T-helper 1 cell (primary cell): ENCODE results near the gene ETV4.

ENCODE experiments used
- DNase-seq, 5 donors: peaks; one replicate each; pipeline ENCODE4 v3.0.0-alpha.2; 2012 to 2020

ETV4 gene

DNA sequence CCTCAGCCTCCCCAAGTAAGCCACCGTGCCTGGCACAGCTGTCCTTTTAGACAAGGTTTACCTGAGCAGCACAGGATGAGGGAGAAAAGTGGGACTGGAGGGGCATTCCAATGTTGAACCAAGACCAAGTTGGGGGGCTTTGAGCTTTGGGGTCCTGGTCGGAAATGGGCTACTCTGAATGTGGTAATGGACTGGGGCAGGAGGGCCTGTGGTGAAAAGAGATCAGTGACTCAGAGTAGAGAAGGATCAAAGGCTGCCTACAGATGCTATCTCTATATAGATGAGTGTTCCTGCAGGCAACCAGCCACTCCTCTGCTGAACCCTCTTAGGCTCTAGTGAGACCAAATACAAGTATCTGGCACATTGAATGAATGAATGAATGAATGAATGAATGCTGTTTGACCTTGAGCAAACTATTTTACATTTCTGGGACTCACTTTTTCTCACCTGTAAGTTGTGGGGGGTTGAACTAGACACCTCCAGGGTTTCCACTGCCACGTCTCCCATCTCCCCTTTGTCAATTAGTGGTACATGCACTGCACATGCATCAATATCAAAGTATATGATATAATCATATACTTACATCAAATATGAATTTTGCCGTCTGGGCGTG, 26.3 kb upstream of the ETV4 start:
- no peak for DNase-seq

DNA sequence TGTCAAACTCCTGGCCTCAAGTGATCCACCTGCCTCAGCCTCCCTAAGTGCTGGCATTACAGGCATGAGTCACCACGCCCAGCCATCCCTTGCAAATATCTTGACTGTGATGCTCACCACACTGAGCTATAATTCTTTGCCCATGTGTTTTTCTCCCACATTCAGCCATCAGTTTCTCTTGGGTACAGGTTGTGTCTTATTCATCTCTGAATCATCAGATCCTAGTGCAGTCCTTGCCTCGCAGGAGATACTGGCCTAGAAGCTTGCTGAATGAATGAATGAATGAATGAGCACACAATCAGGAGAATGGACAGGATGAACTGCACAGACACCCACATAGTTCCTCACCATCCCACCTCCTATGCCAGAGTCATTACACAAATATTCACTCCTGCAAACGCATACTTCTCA, 24.4 kb upstream of the ETV4 start:
- no peak for DNase-seq

DNA sequence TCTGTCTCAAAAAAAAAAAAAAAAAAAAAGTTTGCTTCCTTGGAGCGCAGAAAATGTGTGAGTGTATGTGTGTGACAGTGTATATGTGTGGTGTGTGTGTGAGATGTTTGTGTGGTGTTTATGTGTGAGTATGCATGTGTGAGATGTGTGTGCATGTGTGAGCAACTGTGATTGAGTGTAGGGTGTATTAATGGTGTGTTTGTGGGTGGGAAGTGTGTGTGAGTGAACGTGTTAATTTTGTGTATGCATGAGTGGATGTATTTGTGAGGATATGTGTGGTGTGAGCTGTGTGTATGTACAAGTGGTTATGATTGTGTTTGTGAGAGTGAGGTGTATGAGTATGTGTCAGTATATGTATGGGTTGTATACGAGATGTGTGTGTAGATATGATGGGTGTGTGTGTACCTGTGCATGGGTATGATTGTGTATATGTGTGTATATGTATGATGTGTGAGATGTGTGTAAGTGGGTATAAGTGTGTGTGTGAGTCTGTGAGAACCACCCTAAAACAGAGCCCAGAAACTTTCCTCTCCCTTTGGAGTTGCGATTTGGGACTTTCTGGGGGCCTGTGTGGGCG, 22.5 kb upstream of the ETV4 start:
- no peak for DNase-seq

DNA sequence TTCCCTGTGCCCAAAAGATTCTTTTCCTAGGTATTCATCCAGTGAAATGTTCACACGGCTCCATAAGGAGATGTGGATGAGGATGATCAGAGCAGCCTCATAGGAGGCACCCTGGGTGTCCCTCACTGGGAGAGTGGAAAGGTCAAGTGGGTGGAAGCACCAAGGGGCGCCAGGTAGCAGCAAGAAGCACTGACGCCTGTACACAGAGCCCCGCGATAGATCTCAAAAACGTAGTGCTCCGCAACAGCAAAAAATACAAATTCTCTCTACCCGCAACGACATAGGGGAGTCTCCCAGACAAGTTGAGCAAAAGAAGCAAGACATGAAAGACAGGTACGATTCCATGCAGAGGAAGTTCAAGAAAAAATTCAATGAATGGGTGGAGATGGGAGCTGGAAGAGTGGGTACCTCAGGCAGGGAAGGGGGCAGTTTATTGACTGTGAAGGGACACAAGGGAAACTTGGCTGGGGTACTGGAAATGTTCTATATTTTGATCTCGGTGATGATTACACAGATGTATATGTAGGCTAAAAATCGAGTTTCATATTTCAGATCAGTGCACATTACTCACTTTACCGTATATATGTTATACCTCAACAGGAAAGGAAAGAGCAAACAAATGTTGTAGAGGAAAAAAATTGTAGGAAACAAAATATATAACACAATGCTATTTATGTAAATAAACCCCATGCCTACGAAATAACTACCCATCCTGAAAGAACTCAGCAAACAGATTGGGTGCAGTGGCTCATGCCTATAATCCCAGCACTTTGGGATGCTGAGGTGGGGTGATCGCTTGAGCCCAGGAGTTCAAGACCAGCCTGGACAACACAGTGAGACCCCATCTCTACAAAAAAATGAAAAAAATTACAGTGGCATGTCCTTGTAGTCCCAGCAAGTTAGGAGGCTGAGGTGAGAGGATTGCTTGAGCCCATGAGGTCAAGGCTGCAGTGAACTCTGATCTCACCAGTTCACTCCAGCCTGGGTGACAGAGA, 17.8 kb upstream of the ETV4 start:
- no peak for DNase-seq

DNA sequence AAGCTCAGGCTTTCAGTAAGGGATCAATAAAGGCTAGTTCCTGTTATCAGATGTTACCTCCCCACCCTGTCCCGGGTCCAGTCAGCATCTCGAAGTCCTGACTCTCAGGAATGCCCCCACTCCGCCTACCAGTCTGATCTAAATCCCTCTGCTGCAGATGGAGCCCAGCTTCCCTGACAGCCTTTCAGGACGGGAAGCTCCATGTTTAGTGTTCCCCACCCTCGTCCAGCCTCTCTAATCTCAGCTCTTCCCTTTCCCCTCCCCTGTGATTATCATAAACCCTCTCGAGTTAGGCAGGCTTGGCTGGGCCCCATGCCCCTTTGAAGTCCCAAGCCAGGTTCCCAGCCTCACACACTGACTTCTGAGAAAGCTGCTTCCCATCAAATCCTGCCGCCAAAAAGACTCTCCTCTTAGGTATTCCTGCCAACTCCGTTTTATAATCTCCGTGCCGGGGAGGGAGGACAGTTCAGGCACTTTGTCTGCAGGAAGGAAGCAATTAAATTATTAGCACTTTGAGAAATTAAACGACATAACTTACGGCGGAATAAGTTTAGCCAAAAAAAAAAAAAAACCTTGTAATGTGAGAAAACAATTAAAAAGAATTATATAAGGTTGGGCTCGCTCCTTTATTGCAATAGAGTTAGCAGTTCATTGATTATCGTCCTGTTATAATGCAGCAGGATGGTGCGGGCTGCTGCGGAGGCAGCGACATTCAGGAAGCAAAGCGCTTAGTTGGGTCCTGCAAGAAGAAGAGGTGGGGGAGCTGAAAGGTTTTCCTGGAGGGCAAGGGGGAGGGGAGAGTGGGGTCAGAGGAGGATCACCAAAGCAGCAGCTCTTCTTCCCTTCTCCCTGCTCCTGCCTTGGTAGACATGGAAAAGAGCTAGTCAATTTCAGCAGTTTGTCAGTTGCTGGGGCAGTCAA, 16.8 kb upstream of the ETV4 start:
- DNase-seq = no peak

DNA sequence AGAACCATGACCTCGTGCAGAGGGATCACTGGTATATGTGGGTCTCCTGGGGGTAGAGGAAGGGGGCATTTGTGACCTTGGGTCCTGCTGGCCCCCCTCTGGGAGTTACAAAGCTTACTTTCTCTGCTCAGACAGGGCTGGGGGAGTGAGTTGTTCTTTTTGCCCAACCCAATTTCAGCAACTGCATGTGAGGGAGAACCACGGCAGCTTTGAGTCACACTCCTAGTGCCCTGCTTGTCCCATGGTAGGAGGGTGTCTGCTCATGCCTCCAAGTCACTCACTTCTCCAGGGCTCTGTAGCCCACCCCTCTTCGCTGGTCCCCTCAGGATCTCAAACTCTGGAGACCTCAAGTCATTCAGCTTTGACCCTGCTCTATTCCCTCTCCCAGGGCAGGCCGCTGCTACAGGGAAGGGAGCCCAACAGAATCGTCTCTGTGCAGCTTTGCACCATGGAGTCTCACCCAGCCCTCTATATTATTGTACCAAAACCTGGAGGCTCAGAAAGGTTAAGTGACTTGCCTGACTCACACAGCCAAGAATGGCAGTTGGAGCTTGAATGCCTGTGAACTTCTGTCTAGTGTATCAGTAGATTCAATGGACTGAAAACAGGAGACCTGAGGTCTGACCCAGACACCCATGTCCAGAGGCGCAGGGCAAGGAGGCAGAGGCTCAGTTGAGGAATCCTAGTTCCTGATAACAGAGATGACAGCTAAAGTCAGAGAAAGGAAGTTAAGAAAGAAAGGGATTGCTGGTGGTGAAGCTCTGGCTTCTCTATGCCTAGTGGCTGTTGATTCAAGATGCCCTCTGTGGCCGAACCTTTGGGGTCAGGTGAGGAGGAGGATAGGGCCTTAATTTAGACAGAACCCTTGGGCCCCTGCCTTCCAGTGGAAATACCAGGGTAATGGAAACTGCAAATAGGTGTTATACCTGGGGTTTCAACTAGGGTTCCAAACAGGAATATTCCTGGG, 14.6 kb upstream of the ETV4 start:
- DNase-seq = no peak

DNA sequence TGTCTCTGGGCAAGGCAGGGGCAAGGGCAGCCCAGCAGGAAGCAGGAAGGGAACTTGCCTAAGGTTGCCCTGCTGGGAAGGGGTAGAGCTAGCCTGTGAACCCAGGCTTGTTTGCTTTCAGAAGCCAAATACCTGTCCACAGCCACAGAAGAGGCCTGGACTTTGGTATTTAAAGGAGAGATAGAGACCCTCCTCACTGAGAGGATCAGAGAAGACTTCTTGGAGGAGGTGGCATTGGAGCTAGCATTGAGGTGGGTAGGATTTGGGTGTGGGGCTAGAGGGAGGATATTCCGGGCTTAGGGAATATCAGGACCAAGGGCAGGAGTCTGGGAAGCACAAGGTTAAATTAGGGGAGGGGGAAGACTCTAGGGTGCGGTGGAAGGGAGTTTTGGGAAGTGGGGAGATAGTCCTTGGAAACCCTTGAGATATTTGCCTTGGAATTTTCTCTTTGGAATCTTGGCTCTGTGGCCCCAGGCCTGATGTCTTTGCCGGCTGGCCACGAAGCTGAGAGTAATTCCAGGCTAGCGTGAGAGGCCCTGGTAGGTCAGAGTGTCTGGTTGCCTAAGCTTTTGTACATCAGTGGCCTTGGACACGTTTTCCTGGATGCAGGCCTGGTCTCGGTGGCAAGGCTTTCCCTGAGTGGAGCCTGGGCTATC, 13.1 kb upstream of the ETV4 start:
- DNase-seq = no peak

DNA sequence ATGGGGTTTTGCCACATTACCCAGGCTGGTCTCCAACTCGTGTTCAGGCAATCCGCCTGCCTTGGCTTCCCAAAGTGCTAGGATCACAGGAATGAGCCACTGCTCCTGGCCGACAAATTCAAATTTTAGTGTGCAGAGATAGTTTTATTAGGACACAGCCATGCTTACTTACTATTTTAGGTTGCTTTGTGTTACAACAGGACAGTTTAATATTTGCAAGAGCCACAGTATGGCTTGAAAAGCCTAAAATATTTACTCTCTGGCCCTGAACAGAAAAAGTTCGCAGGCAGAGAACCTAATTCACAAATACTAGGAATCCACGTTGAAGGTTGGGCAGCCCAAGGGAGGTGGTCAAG, 12.6 kb upstream of the ETV4 start:
- no peak for DNase-seq

DNA sequence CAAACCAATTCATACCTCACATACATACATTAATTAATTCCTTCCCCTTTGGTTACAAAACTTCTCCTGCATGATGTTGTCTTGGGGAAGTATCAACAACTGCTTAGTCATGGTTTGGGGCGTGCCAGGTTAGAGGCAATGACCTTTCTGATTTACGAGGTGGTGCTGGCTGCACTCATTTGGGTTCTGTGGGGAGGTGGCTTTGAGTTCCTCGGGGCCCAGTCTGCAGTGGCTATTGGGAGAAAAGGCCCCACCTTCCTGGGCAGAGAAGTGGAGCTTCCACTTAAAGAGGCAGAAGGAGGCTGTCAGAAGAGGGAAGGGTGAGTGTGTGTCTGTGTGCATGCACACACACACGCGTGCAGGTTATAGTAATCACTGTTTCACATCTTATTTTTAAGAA, 10.2 kb upstream of the ETV4 start:
- DNase-seq = peak in 1 of 5 donors; percentile 13

DNA sequence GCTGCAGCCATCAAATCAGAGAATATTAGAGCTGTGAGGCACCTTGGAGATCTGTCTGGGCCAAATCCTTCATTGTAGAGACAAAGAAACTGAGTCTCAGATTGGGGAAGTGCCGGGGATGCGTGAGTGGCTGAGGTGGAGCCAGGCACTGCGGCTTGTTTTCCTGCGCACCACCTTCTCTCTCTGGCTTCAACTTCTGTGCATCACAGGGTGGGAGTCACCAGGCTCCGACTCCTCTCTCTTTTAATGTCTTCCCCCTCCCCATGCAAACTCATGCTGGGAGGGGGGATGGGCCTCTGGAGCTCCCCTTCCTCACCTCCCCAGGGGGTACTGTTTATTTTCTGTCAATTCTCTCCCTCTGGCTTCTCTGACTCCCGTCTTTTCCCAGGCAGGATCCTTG, 8.7 kb upstream of the ETV4 start:
- DNase-seq = no peak

DNA sequence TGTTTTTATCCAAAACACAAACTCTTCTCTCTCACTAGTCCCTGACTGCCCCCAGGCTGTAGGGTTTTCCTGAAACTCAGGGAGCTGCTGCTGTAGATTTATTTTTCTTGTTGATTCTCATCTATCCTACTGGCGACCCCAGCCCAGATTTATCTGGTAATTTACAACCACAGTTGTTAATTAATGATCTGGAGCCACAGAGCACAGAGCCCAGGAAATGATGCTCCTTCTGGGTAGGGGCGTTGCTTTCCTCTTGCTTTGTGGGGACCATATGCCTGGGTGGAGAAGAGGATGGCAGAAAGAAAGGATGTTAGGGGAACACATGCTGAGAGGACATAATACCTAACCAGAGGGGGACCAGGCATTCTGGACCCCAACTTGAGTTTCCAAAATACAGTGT, 7.4 kb upstream of the ETV4 start:
- DNase-seq = no peak

DNA sequence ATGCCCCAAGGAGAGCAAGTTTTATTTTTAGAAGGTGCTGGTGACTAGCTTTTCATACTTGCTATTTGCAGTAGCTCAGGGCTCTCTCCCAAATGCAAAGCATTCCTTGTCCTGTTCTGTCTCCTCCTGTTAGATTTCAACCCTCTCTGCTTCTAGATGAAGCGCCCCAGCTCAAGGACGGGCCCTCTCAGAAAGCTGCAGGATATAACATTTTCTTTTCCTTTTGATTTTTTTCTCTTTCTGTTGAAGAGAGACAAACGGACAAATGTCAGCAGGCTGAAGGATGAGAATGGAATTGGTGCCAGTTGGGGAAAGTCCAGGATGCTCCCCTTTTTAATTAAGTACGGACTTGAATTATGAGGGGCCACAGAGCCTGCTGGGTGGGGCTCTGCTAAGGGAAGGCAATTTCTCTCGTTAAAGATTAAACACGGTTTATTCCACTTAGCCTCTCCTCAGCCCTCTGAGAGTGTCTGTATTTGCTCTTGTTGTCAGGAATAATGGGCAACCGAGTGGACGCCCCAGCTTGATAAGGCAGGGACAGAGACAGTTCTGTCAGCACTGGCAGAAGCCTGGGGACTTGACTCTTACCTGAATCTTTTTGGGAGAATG, 6.2 kb upstream of the ETV4 start:
- DNase-seq = no peak

DNA sequence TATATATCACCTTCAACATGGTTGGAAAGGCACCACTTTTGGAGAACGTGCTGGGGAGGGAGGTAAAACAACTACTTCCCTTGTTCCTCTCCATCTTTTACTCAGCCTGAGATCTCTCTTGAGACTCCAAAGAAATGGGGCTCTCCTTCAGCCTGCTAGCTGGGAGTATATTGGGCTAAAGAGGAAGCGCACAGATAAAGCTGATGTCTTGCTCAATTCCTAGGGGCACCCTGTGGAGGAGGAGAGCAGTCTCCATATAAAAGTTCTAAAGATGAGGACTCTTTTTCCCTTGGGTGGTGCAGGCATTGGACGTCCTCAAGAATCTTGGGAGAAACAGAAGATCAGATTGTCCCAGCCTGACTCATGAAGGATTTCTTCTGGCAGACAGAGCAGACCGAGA, 4.6 kb upstream of the ETV4 start:
- no peak for DNase-seq

DNA sequence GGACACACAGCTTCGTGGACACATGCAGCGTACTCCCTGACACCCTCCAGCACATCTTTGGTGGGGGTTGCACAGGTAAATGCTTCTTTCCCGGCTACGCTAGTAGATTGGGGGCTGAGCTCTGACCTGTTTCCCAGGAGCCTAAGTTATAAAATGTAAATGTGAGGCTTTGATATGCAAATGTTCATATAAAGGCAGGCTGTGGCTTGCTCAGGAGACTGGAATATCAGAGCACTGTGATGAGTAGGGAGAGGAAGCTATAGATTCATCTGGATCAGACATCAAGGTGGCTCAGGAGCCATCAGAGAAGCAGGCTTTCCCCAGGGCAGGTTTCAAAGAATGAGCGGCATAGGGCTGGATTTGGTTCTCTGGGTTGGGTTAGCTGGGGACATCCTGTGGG, 3.4 kb upstream of the ETV4 start:
- no peak for DNase-seq

DNA sequence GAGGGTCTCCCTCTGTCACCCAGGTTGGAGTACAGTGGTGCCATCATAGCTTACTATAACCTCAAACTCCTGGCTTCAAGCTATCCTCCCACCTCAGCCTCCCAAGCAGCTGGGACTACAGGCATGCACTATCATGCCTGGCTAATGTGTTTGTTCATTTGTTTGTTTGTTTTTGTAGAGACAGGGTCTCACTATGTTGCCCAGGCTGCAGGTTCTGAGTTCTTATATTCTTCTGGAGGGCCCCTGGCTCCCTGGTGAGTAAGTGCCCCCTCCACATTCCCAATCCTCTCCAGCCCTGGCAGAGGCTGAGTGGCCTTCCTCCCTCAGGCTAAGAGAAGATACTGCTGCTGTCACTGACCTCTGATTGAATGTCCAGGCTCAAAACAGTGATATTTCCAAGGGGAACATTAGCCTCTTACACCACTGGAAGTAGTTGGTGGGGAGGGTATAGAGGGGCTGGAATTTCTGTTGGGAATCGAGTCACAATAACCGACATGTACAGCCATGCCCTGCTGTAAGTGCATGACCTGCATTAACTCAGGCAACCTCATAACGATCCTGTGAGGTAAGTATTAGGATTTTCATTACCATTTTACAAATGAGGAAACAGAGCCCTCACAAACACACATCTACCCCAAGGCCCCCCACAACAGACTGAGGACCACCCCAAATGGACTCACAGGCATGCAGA, 2.7 kb upstream of the ETV4 start:
- DNase-seq = no peak

DNA sequence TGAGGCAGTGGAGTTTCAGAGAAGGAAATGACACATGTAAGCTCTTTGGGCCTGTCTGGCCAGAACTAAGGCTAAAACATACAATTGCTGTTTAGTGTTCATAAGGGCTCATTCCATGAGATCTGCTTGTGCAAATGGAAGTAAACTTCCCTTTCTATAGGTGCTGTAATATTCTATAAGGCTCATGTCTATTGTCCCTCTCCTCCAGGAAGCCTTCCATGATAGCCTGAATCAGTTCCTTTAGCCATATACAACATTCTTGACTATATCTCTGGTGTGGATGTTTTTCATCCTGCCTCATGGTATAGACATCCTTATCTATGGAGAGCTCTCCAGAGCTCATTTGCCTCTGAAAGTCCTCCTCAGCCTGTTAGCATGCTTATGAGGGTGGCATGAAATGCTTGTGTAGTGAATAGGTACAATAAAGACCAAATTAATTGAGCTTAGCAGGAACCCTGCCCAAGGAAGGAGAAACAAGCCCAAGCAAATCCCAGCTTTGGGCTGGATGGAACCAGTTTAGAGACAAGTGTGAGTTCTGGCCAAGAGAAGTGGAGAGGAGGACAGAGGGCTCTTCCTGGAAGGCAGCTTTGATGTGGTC, 1.6 kb upstream of the ETV4 start:
- DNase-seq = no peak

DNA sequence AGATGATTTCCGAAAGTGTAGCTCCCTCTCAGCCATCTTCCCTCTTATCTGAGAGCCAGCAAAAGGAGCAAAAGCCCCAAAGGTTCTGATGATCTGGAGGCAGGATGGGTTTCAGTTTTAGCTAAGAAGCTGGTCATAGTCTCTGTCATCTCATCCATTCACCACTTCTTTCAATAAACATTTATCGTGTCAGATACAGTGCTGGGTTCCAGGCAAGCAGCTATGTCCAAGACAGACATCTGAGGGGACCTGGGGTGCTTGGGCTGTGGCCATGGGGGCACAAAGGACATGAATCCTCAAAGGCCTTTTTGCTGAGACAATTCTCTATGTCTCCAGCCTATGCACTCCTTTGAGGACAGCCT, 1.0 kb upstream of the ETV4 start:
- DNase-seq = no peak

DNA sequence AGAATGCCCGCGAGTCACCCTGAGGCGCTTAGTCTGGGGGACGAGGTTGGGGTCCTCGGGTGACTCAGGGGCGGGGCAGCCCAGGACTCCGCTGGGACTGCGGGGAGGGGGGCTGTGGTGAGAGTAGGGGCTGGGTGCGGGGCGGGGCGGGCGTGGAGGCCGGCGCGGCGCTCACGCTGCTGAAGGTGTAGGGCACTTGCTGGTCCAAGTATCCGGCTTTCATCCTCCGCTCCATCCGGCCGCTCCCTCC, 832 bp downstream of the ETV4 start:
- DNase-seq = peak in 3 of 5 donors; percentile 8 to 29 (median 14)

DNA sequence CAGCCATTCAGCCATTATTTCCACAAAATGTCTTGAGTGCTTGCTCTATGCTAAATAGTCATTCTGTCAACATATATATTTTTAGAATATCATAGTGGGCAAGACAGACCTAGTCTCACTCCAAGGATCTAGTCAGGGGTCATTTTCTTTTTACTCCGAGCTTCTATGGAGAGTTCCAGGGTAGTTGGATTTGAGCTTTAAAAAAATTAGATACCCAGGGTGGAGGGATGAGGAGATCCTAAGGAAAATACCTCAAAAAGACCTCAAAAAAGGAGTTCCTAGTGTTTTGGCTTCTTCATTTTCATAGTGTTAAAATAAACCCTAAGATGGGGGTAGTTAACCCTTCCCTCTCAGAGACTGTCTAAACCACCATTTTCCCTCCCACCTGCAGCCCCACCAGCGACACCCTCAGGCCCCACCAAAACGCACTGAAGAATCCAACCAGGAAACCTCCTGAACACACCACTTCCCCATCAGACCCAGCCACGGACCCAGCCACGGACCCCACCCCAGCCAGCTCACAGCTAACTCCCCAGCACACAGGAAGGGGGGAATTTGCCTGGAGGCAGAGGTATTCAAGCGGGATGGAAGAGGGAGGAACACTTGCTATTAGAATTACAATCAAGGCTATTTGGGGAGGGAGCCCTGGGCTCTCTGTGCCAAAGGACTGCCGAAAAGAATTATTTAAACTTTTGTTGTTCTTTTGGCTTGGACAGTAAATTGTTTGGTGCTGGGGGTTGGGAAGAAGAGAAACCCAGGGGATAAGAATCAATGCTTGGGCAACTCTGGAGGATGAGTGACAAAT, 2.2 kb downstream of the ETV4 start:
- no peak for DNase-seq
